Thyroid gland (tissue), 4 donors: ENCODE results near the gene BCO2. TPM values are rescaled to one million over a fixed set of nuclear protein-coding genes. Genes with fewer than 3 reads are reported as not detected.

Experiments used
- DNase-seq, 2 donors: peaks; one replicate each; pipeline ENCODE4 v3.0.0-alpha.2; 2019
- H3K27ac ChIP-seq, 3 donors: fragments of 200-600 bp; sonication (generic); 1 replicate in 2 of 3; 2 replicates in 1 of 3; pipeline ENCODE4 v1.5.1; 2016 to 2019; ENCODE audit warnings: mild to moderate bottlenecking in 1 of 3, moderate library complexity in 1 of 3
- H3K27me3 ChIP-seq: fragments of 200-600 bp; sonication (generic); one replicate; pipeline ENCODE4 v1.5.1; 2019
- H3K36me3 ChIP-seq, 2 donors: fragments of 200-600 bp; sonication (generic); one replicate each; pipeline ENCODE4 v1.5.1; 2016 to 2019
- H3K4me1 ChIP-seq, 2 donors: fragments of 200-600 bp; sonication (generic); one replicate each; pipeline ENCODE4 v1.5.1; 2017 to 2019
- H3K4me3 ChIP-seq, 3 donors: fragments of 200-600 bp; sonication (generic); replicated peaks in 1 of 3; 1 replicate in 2 of 3; 2 replicates in 1 of 3; pipeline ENCODE4 v1.5.1; 2016; ENCODE audit warnings: mild to moderate bottlenecking in 1 of 3
- H3K9me3 ChIP-seq: fragments of 200-600 bp; sonication (generic); one replicate; pipeline ENCODE4 v1.5.1; 2017
- POLR2A ChIP-seq, 2 donors: fragments of 450-650 bp; IDR thresholded peaks; one replicate each; pipeline ENCODE4 v1.6.1; 2017; ENCODE audit warnings: antibody characterized with exemption in 2 of 2, mild to moderate bottlenecking in 2 of 2, moderate library complexity in 1 of 2
- WGBS, 2 donors: methylation state at CpG; one replicate each; pipeline ENCODE4 v1.1.5; 2017; 5-methylcytosine and 5-hydroxymethylcytosine counted together
- intact Hi-C: fragments of 100-400 bp; cut with DNase I; formaldehyde crosslinking; loops from one replicate; pipeline ENCODE4 v1.15.1; 2023
- total RNA-seq, 4 donors: library from RNA; depleted of rRNA; stranded (reverse); fragments of >200 nt; gene quantifications; one replicate each; pipeline ENCODE4 v1.2.3, GENCODE V29; 2016
- TF ChIP-seq, protein P1 (sequence below), 6 experiments: fragments of 200-600 bp in 3 of 6; fragments of 450-650 bp in 3 of 6; sonication (generic) in 3 of 6; IDR thresholded peaks; one replicate each; pipeline ENCODE4 v1.5.1; 2016 to 2019; ENCODE audit warnings: antibody characterized with exemption in 6 of 6, mild to moderate bottlenecking in 2 of 6, inconsistent platforms in 1 of 6, moderate library complexity in 1 of 6

BCO2 gene
- total RNA-seq, 4 donors from 2014 or later = 6.6 to 15.9 (median 11.1) TPM

GRCh38 chr11:112210890-112211289, 35.6 kb downstream of the BCO2 start:
- Histone ChIP-seq H3K4me3 (no peak overlapping the region), H3K9me3 (no peaks in the 10 kb centered on the region), H3K27me3 (no peaks in the 10 kb centered on the region), H3K4me1 (no peaks in the 10 kb centered on the region), H3K36me3 (no peaks in the 10 kb centered on the region), H3K27ac (no peak overlapping the region)
- TF ChIP-seq, protein P1, sequence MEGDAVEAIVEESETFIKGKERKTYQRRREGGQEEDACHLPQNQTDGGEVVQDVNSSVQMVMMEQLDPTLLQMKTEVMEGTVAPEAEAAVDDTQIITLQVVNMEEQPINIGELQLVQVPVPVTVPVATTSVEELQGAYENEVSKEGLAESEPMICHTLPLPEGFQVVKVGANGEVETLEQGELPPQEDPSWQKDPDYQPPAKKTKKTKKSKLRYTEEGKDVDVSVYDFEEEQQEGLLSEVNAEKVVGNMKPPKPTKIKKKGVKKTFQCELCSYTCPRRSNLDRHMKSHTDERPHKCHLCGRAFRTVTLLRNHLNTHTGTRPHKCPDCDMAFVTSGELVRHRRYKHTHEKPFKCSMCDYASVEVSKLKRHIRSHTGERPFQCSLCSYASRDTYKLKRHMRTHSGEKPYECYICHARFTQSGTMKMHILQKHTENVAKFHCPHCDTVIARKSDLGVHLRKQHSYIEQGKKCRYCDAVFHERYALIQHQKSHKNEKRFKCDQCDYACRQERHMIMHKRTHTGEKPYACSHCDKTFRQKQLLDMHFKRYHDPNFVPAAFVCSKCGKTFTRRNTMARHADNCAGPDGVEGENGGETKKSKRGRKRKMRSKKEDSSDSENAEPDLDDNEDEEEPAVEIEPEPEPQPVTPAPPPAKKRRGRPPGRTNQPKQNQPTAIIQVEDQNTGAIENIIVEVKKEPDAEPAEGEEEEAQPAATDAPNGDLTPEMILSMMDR (IDR thresholded peaks at IDR 0.05) = no peak
- no peak for TF ChIP-seq POLR2A (IDR thresholded peaks at IDR 0.05)
- 76 to 87% methylated on average over 1 of the region's 1 CpG for WGBS, 2 donors
- DNase-seq = no peak
- intact Hi-C loops = no loop called here

DNA sequence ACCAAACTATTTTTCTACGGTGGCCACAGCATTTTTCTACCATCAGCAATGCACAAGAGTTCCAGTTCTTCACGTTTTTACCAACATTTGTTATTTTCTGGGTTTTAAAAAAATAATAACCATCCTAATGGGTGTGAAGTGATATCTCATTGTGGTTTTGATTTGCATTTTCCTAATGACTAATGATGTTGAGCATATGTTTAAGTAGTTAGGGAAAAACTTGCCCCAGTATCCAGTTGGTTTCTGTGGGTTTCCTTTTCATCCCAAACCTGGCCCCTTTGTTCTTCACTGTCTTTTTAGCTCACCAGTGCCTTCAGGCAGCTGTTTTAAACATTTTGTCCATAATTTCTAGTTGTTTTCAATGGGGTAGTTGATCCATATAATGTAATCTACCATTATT, 36.2 kb downstream of the BCO2 start:
- Histone ChIP-seq H3K36me3 (no peaks in the 10 kb centered on the region), H3K9me3 (no peaks in the 10 kb centered on the region), H3K27ac (no peak overlapping the region), H3K4me3 (no peak overlapping the region), H3K4me1 (no peaks in the 10 kb centered on the region), H3K27me3 (no peaks in the 10 kb centered on the region)
- TF ChIP-seq POLR2A (IDR thresholded peaks at IDR 0.05) = no peak
- TF ChIP-seq, protein P1 (IDR thresholded peaks at IDR 0.05) = no peak
- 60 to 63% methylated on average over 2 of the region's 2 CpGs for WGBS, 2 donors
- DNase-seq = no peak
- intact Hi-C loops = no loop called here

GRCh38 chr11:112212290-112212689, 37.0 kb downstream of the BCO2 start:
- intact Hi-C loops = no loop called here
- H3K4me1 ChIP-seq = no peaks in the 10 kb centered on the region
- no peaks in the 10 kb centered on the region for H3K36me3 ChIP-seq
- H3K4me3 ChIP-seq = no peak overlapping the region
- 81 to 97% methylated on average over 3 of the region's 3 CpGs for WGBS, 2 donors
- H3K27ac ChIP-seq = no peak overlapping the region
- TF ChIP-seq, protein P1 (IDR thresholded peaks at IDR 0.05) = no peak
- TF ChIP-seq POLR2A (IDR thresholded peaks at IDR 0.05) = no peak
- no peak for DNase-seq
- H3K27me3 ChIP-seq = no peaks in the 10 kb centered on the region
- no peaks in the 10 kb centered on the region for H3K9me3 ChIP-seq

GRCh38 chr11:112212710-112213109, 37.4 kb downstream of the BCO2 start:
- Histone ChIP-seq H3K9me3 (no peaks in the 10 kb centered on the region), H3K27me3 (no peaks in the 10 kb centered on the region), H3K4me1 (no peaks in the 10 kb centered on the region), H3K36me3 (no peaks in the 10 kb centered on the region), H3K27ac (no peak overlapping the region), H3K4me3 (no peak overlapping the region)
- intact Hi-C loops = no loop called here
- no peak for DNase-seq
- no peak for TF ChIP-seq POLR2A (IDR thresholded peaks at IDR 0.05)
- TF ChIP-seq, protein P1 (IDR thresholded peaks at IDR 0.05) = no peak

- Histone ChIP-seq H3K27ac (no peak overlapping the region), H3K9me3 (no peaks in the 10 kb centered on the region), H3K4me1 (no peaks in the 10 kb centered on the region), H3K27me3 (no peaks in the 10 kb centered on the region), H3K4me3 (no peak overlapping the region), H3K36me3 (no peaks in the 10 kb centered on the region)
- 93 to 95% methylated on average over 4 of the region's 4 CpGs for WGBS, 2 donors
- no peak for TF ChIP-seq POLR2A (IDR thresholded peaks at IDR 0.05)
- TF ChIP-seq, protein P1 (IDR thresholded peaks at IDR 0.05) = no peak
- no peak for DNase-seq
- intact Hi-C loops = no loop called here
These were observed 38.4 kb downstream of the BCO2 start for GRCh38 chr11:112213753-112214152.
